ENCODE data around the gene MEPCE. TPM values are rescaled to one million over a fixed set of nuclear protein-coding genes. Genes with fewer than 3 reads are reported as not detected.

MEPCE gene
- total and polyA plus RNA-seq, 4 donors, result 6.7 to 21.8 (median 16.5) TPM

- DNase-seq (ENCODE audit: low spot score), result no peak
- Histone ChIP-seq H3K27ac (ENCODE audit: low read depth in 1 of 2, low read length in 2 of 2) (peak overlapping the region in 1 of 2 donors; percentile 82), H3K4me3 (ENCODE audit: low read depth in 1 of 3, low read length in 3 of 3) (no peak overlapping the region), H3K9ac (ENCODE audit: low read depth in 1 of 2, low read length in 2 of 2) (no peak overlapping the region), H3K4me1 (ENCODE audit: control insufficient read depth in 4 of 4, insufficient read depth in 4 of 4, low read length in 3 of 4) (peaks cover 5 to 11% (median 10%) of the 10 kb centered on the region in 4 donors), H3K9me3 (ENCODE audit: control insufficient read depth in 4 of 4, low read length in 3 of 4) (no peaks in the 10 kb centered on the region), H3K27me3 (ENCODE audit: control insufficient read depth in 4 of 4, insufficient read depth in 4 of 4, low read length in 3 of 4) (no peaks in the 10 kb centered on the region), H3K36me3 (ENCODE audit: control insufficient read depth in 4 of 4, insufficient read depth in 3 of 4, low read depth in 1 of 4, low read length in 3 of 4) (no peaks in the 10 kb centered on the region)
- WGBS, result 96% methylated on average over 9 of the region's 9 CpGs
- TF ChIP-seq JUND (IDR thresholded peaks at IDR 0.05) (no peak), RAD21 (IDR thresholded peaks at IDR 0.05) (no peak), TAF1 (conservative IDR thresholded peaks at IDR 0.05) (no peak), NR2F2 (IDR thresholded peaks at IDR 0.05) (no peak), MAX (IDR thresholded peaks at IDR 0.05) (no peak), HNF4A (conservative IDR thresholded peaks at IDR 0.05) (no peak), CTCF (IDR thresholded peaks at IDR 0.05; ENCODE audit: low read depth, low read length, missing input control) (no peak), HNF4G (IDR thresholded peaks at IDR 0.05) (no peak), EGR1 (IDR thresholded peaks at IDR 0.05; ENCODE audit: low read depth in 2 of 2) (no peak), RXRA (IDR thresholded peaks at IDR 0.05) (no peak), YY1 (IDR thresholded peaks at IDR 0.05) (no peak), FOXA2 (IDR thresholded peaks at IDR 0.05) (no peak), ATF3 (IDR thresholded peaks at IDR 0.05) (no peak), REST (IDR thresholded peaks at IDR 0.05) (no peak), SP1 (IDR thresholded peaks at IDR 0.05) (no peak), FOXA1 (IDR thresholded peaks at IDR 0.05) (no peak), ZBTB33 (IDR thresholded peaks at IDR 0.05) (no peak)
These were observed 13.6 kb downstream of the MEPCE start for GRCh38 chr7:100443096-100443840.
